DLD1 (cell line): ENCODE measurements around the gene HS2ST1.

Experiments used
- in situ Hi-C: cut with HindIII; loops from 2 replicates; pipeline ENCODE4 v1.10.0; 2017; ENCODE audit warnings: low sequenced_read_pairs

HS2ST1 gene

DNA sequence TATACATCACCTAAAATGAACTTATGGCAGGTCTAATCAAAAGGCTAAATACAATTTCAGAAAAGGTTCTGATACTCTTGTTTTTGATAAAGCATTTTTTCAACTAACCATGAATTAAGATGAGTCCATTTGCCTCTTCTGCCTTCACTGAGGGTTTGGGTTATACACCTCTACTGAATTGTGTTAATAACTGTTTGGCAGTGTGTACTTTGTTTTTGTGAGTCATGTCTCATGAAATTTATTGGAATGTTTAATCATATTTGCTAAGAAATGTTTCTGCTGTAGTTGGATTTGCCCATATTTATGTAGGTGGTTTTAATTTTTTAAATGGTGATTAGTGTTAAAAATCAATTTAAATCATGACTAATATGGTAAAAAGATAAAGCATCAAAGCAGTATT is 190.5 kb downstream of the HS2ST1 start:
- in situ Hi-C loops: no loop called here

- in situ Hi-C loops: no loop called here
These were observed 191.7 kb downstream of the HS2ST1 start for GRCh38 chr1:87106144-87106543.

DNA sequence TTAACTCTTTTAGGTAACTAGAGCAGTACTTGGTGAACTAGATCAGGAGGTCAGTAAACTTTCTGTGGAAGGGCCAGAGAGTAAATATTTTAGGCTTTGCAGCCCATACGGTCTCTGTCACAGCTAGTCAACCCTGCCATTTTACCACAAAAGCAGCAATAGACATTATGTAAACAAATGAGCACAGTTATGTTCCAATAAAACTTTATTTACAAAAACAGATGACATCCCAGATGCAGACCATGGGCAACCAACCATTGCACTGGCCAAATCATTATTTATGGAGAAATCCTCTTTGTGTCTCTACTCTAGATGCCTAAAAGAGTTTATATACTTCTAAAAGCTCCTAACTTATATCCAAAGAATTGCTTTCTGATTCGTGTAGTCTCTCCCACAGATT is 192.4 kb downstream of the HS2ST1 start:
- in situ Hi-C loops: no loop called here

GRCh38 chr1:87108228-87108627 is 193.8 kb downstream of the HS2ST1 start:
- in situ Hi-C loops: no loop called here

DNA sequence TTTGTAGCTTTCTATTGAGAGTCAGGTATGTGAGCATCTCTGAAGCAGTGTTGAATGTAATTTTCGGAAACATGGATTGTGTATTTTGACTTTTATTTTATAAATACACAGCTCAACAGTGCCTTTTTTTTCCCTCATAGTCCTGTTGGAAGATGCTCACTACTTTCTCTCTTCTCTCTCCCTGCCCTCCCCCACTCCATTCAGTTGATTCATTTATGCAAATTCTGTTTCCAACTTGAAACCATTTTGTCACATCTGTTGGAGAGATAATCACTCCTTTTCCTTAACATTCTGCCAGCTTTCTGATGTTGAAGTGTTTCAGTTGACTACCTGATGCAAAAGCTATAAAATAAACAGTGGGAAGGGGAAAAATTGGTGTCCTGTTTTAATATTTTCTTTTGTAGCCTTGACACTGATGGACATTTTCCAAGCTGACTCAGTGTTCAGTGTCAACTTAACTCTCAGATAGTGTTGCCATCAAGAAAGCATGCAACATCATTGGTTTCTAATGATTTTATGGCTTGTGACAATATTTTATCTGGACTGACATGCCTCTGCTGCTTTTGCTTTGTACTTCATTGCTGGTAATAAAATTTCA is 194.5 kb downstream of the HS2ST1 start:
- in situ Hi-C loops: no loop called here

- in situ Hi-C loops: no loop called here
These were observed 197.4 kb downstream of the HS2ST1 start for GRCh38 chr1:87111659-87112371.

- in situ Hi-C loops: no loop called here
These were observed 198.9 kb downstream of the HS2ST1 start for GRCh38 chr1:87113313-87113712.

GRCh38 chr1:87115317-87115890 is 201.0 kb downstream of the HS2ST1 start:
- in situ Hi-C loops: no loop called here

DNA sequence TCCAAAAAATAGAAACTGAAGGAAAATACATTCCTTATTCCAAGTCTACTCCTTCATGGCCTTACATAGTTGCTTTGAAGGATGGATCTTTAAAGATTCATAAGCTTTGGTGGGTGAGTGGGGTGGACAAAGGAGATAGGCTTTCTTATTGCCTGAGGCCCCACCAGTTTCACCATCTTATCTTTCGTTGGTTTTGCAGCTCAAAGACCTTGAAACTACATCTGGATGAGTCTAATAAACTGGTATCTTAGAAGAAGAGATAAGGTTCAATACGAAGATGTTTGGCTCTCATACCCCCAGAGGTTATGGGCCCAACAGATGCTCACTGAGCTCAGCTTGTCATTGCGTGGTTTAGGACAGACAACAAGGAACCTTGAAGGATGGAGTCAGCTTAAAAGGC is 201.5 kb downstream of the HS2ST1 start:
- in situ Hi-C loops: no loop called here

DNA sequence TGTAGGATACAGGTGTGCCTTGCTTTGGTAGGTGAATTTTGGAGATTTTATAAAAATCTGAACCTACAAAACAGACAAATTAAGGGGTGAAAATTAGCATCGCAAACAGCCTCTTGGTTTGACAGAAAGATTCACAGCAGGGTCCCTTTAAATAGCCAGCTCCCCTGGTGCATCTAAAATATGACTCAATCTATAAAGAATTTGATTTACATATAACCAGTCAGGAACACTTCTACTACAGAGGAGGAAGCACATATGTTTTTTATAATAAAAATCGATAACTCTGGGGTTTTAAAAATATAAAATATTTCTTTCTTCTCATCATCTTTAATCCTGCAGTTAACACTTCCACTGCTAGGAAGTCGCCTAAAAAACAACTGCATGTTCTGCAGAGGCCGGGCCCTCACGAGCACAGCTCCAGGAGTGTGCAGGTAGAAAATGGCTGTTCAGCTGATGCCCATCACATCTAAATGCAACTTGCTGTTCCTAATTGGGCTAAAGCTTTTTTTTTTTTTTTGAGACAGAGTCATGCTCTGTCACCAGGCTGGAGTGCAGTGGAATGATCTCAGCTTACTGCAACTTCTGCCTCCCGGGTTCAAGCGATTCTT is 203.4 kb downstream of the HS2ST1 start:
- in situ Hi-C loops: no loop called here

- in situ Hi-C loops: no loop called here
These were observed 205.2 kb downstream of the HS2ST1 start for GRCh38 chr1:87119541-87120140.

DNA sequence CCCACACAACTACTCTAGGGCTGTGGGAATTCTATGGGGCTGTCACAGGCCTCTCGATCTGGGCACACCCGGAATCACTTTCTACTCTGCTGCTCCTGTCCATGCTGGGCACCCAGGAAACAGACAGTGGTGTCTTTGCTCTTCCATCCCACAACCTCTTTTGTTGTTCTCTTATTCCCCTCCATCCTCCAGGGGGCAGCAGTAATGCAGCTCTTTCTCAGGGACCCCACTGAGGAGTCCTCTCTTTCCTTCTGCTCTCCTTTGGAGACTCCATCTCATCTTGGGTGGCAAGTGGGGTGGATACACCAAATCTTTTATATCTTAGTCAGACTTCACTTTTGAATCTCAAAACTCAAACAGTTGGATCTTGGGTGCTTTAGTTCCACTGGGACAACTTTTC is 206.3 kb downstream of the HS2ST1 start:
- in situ Hi-C loops: no loop called here

DNA sequence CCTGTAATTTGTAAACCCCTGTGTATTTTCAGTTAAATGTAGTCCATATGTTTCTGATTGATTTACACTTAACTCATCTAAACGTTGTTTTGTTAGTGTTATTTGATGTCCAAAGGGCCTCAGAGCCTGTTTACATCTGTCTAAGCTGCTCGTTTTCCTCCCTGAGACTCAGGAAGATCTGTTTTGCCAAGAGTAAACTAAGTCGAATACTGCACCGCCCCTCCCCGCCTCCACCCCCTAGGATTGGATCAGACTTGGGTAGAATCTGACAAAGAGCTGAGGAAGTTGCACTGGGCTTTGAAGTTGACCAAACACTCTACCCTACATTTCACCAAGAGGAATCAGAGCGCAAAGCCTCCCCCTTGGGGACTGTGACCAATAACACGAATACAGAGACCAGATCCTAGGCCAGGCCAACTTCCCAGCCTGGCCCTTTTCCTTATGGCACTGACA is 207.3 kb downstream of the HS2ST1 start:
- in situ Hi-C loops: no loop called here

DNA sequence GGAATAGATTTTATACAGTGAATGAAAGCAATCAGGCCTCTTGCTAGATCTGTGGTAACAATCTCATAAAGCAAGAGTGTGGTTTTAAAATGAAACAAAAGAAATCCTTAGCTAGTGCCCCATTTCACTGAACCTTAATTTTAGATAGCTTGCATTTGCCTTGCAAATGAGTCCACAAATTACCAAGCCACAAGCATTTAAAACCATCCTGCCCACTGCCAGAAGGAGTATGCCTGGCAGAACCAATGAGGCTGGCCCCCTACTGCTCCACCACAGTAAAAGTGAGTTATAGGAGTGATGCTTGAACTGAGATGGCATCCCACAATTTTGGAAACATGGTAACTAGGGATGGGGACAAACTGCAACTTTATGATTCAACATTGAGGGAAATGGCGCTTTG is 207.8 kb downstream of the HS2ST1 start:
- in situ Hi-C loops: no loop called here

DNA sequence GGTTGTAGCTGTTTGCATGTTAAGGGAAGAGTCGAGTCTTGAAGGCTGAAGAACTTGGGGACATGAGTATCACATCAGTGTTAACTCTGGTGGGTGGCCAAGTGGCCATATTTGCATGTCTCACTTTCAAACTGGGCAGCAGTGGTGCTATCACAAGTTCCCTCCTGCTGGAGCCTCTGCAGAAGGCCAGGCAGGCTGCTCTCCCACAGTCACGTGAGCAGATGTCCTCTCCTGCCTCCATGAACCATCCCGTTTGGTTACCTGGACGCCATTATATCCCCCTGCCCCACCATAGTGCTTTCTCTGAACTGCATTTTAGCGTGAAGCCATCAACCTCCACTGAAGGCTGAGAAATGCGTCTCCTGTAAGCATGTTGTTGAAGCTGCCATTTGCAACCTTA is 209.2 kb downstream of the HS2ST1 start:
- in situ Hi-C loops: no loop called here

DNA sequence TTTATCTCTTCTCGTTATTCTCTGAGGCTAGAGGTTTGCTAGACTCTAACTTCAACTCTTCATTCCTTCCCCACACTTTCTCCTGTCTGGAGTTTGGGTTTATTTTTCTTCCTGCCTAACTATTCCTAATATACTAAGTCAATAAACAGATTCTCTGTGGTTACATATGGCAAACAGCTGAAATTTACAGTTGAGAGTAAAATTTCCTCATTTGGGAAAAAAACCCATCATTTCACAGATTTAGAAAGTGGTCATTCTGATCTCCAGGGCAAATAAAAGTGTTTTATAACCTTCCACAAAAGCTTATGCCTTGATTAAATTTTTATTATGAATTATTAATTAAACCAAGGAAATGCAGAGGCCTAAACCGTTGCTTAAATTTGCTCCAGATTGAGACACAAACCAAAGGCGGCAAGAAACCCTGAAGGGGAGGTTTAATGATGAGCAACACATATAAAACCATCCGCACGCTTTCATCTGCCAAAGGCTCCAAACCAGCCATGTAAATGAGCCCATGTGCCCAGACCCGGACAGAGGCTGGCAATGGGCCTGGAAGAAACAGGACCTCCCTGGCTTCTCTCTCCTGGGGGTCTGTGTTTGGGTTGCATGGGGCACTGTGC is 212.6 kb downstream of the HS2ST1 start:
- in situ Hi-C loops: no loop called here

GRCh38 chr1:87127581-87127980 is 213.1 kb downstream of the HS2ST1 start:
- in situ Hi-C loops: no loop called here

GRCh38 chr1:87129038-87129437 is 214.6 kb downstream of the HS2ST1 start:
- in situ Hi-C loops: no loop called here

GRCh38 chr1:87129606-87130005 is 215.2 kb downstream of the HS2ST1 start:
- in situ Hi-C loops: no loop called here

GRCh38 chr1:87130438-87130837 is 216.0 kb downstream of the HS2ST1 start:
- in situ Hi-C loops: no loop called here

DNA sequence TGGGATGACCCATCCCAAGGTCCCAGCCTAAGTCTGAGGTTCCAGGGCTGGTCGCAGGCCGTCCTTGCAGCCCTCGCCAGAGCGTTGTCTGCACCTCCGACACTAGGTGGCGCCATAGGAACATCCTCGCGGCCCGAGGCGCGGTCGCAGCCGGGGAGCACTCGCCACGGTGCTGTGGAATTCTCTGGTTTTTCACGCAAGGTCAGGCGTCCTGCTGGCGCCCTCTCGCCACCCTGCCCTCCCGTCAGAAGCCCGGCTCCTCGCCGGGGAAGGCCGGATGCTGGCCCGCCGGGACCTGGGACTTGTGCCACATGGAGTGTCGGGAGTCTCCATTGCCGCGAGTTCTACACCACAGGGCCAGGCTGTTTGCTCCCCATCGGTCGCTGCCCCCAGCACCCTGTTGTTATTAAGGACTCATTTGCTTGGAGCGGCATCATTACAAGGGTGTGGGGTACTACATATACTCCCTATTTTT is 217.4 kb downstream of the HS2ST1 start:
- in situ Hi-C loops: no loop called here
